Peyer's patch (tissue), 4 donors: ENCODE results near the gene CYP11A1.

ENCODE experiments used
- POLR2A ChIP-seq, 2 donors: fragments of 450-650 bp; IDR thresholded peaks; one replicate each; pipeline ENCODE4 v1.5.1; 2017; ENCODE audit warnings: antibody characterized with exemption in 2 of 2, mild to moderate bottlenecking in 2 of 2, moderate library complexity in 2 of 2
- TF ChIP-seq, protein P1 (sequence below), 6 experiments: fragments of 450-650 bp in 4 of 6; fragments of 200-600 bp in 2 of 6; sonication (generic) in 1 of 6; IDR thresholded peaks; one replicate each; pipeline ENCODE4 v1.5.1; 2017 to 2019; ENCODE audit warnings: antibody characterized with exemption in 6 of 6, mild to moderate bottlenecking in 3 of 6, moderate library complexity in 1 of 6

DNA sequence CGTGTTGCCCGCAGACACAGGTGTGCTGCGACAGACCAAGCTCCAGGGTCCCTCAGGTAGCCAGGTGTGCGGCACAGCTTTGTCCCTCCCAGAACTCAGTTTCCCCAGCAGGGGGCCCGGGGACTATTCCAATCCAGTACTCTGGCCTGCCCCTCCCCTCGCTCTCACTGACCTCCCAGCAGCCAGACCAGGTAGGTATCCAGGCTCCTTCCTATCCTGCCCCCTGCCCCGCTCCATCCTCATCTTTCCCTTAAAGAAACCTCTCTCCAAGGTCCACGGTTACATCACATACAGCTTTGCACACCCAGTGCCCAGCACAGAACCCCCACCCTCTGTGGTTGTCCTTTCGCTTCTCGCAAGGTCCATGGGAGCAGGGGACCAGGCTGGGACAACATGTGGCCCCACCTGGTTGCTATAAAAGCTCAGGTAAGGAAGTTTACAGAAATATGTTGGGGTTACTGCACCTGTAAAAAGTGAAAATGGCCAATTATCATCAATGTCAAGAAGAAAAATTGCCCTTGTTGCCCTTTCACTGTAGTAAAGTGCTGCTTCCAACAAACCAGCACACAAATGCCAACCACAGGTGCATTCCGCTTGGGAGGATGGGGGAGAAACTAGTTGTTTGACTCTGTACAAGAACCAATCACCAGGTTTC, 7.3 kb upstream of the CYP11A1 start:
- TF ChIP-seq, protein P1, sequence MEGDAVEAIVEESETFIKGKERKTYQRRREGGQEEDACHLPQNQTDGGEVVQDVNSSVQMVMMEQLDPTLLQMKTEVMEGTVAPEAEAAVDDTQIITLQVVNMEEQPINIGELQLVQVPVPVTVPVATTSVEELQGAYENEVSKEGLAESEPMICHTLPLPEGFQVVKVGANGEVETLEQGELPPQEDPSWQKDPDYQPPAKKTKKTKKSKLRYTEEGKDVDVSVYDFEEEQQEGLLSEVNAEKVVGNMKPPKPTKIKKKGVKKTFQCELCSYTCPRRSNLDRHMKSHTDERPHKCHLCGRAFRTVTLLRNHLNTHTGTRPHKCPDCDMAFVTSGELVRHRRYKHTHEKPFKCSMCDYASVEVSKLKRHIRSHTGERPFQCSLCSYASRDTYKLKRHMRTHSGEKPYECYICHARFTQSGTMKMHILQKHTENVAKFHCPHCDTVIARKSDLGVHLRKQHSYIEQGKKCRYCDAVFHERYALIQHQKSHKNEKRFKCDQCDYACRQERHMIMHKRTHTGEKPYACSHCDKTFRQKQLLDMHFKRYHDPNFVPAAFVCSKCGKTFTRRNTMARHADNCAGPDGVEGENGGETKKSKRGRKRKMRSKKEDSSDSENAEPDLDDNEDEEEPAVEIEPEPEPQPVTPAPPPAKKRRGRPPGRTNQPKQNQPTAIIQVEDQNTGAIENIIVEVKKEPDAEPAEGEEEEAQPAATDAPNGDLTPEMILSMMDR (IDR thresholded peaks at IDR 0.05): no peak
- no peak for TF ChIP-seq POLR2A (IDR thresholded peaks at IDR 0.05)
